ENCODE measurements around the gene DIDO1.

GRCh38 chr20:62950741-62951140 is 24.4 kb upstream of the DIDO1 start:
- TF ChIP-seq CTCF (conservative IDR thresholded peaks at IDR 0.05 in 1 of 2, IDR thresholded peaks at IDR 0.05 in 1 of 2; ENCODE audit: extremely low read depth in 1 of 2, insufficient read depth in 1 of 2, low read depth in 1 of 2, low read length in 2 of 2) (no peak), EZH2 (IDR thresholded peaks at IDR 0.05; ENCODE audit: borderline replicate concordance, low read length) (no peak)

Data from mammary epithelial cell (primary cell).